ENCODE results near the gene CHD2.

DNA sequence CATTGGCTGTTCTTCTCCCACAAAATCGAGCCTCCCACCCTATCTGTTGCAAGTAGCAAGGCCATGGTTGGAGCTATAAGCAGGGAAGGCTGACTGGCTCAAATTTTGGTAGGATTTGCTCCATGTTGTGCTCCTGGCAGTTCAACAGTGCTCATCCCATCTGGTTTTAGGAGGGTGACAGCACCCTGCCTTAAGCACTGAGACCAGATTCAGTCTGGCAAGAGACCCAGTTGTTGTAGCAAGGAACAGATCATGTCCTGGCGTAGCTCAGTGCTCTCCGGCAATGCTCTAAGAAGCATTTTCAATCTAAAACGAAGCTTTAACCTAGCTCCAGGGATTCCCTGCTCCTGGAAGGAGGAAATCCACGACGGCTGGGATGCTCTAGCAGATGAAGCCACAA is 97.7 kb downstream of the CHD2 start:
- TF ChIP-seq, protein P1, sequence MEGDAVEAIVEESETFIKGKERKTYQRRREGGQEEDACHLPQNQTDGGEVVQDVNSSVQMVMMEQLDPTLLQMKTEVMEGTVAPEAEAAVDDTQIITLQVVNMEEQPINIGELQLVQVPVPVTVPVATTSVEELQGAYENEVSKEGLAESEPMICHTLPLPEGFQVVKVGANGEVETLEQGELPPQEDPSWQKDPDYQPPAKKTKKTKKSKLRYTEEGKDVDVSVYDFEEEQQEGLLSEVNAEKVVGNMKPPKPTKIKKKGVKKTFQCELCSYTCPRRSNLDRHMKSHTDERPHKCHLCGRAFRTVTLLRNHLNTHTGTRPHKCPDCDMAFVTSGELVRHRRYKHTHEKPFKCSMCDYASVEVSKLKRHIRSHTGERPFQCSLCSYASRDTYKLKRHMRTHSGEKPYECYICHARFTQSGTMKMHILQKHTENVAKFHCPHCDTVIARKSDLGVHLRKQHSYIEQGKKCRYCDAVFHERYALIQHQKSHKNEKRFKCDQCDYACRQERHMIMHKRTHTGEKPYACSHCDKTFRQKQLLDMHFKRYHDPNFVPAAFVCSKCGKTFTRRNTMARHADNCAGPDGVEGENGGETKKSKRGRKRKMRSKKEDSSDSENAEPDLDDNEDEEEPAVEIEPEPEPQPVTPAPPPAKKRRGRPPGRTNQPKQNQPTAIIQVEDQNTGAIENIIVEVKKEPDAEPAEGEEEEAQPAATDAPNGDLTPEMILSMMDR (IDR thresholded peaks at IDR 0.05; ENCODE audit: low read depth, low read length, poor library complexity, severe bottlenecking): no peak
- TF ChIP-seq EZH2phosphoT487 (IDR thresholded peaks at IDR 0.05; ENCODE audit: borderline replicate concordance, low read length): no peak
